DMS53 treated with DMSO at 0.1 percent for 48 hours (cell line): ENCODE results near the gene GJB2.

Experiments
- DNase-seq: peaks from one replicate; lab custom pipeline; 2025; ENCODE audit not compliant: unreplicated experiment; lab: John Stamatoyannopoulos, UW

GJB2 gene

GRCh38 chr13:20193162-20193906, 596 bp upstream of the GJB2 start:
- no peak for DNase-seq

GRCh38 chr13:20192158-20192835, 441 bp downstream of the GJB2 start:
- DNase-seq: peak; percentile 23

GRCh38 chr13:20191311-20192157, 1.2 kb downstream of the GJB2 start:
- DNase-seq: no peak

- DNase-seq: no peak
Observed at GRCh38 chr13:20190481-20191310, 2.0 kb downstream of the GJB2 start.

- no peak for DNase-seq
Observed at GRCh38 chr13:20190076-20190475, 2.7 kb downstream of the GJB2 start.

- no peak for DNase-seq
Observed at GRCh38 chr13:20188667-20189553, 3.8 kb downstream of the GJB2 start.

- no peak for DNase-seq
Observed at GRCh38 chr13:20186771-20187170, 6.0 kb downstream of the GJB2 start.

GRCh38 chr13:20185366-20186056, 7.2 kb downstream of the GJB2 start:
- DNase-seq: no peak

- peak; percentile 81 for DNase-seq
Observed at GRCh38 chr13:20182231-20182846, 10.4 kb downstream of the GJB2 start.

- no peak for DNase-seq
Observed at GRCh38 chr13:20181188-20181587, 11.6 kb downstream of the GJB2 start.

GRCh38 chr13:20178156-20178555, 14.6 kb downstream of the GJB2 start:
- DNase-seq: no peak

- DNase-seq: no peak
Observed at GRCh38 chr13:20177049-20177831, 15.5 kb downstream of the GJB2 start.

GRCh38 chr13:20175907-20176652, 16.7 kb downstream of the GJB2 start:
- no peak for DNase-seq

- no peak for DNase-seq
Observed at GRCh38 chr13:20175406-20175794, 17.3 kb downstream of the GJB2 start.

- DNase-seq: peak; percentile 91
Observed at GRCh38 chr13:20174656-20175405, 17.9 kb downstream of the GJB2 start.

- DNase-seq: no peak
Observed at GRCh38 chr13:20173116-20173746, 19.5 kb downstream of the GJB2 start.
